Measurements from ENCODE around the gene ALDH3B1.

- TF ChIP-seq EZH2 (IDR thresholded peaks at IDR 0.05), result no peak
- no peak for TF ChIP-seq POLR2AphosphoS5 (IDR thresholded peaks at IDR 0.05; ENCODE audit: borderline replicate concordance, low read depth, low read length)
- TF ChIP-seq FOXP2 (optimal IDR thresholded peaks at IDR 0.05; ENCODE audit: control extremely low read depth, extremely low read length, insufficient read depth), result no peak
These were observed 11.7 kb upstream of the ALDH3B1 start for GRCh38 chr11:67998150-67999045.

All from SK-N-MC (cell line).